ENCODE results near the gene AP5S1. TPM values are rescaled to one million over a fixed set of nuclear protein-coding genes. Genes with fewer than 3 reads are reported as not detected.

AP5S1 gene
- total and polyA plus RNA-seq, 2 of the 13 experiments (the other 11 are each of a cell fraction or from before 2014, with no cell fraction given): 7.9 to 23.2 TPM

DNA sequence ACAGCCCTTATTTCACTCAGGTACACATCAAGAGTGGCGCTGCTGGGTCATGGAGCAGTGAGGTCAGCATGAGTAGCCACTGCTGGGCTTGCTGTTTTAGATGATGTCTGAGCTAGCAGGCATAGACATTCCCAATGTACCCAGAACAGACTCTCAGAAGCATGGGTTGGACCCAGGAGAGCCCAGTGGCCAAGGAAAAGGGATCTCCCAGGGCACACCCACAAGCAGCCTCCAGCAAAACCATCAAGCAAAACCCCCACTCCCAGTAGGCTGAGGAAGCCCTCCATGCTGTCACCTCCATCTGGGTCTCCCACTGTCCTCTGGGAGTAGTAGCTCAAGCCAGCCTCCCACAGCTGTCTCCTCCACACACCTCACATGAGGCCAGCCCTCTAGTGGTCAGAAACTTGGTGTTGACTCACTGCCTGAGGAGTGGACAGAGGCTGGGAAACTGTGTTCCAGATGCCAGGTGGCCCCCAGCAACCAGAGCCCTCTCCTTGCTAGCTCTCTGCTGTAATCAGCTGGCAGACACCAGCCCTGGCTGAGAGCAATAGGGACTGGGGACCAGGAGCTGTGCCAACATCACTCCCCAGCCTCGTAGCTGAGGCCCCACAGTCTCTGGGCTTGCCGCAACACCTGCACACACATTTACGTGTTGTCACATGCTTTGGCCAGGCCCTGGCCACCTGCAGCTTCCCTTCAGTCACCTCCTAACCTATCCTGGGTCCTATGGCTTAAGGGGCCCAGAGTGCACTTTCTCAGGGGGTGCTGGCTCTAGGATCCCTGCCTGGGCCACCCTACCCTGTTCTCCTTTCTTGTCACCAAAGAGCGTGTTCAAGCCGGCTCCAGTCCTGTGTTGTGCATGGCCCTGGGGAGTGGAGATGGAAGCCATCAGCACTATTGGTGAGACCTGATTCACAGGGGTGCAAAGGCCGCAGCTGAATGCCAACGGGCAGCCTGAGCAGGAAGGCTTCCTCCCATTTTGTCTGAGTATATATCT is 1.9 kb upstream of the AP5S1 start (continued):
- TF ChIP-seq, protein P1, sequence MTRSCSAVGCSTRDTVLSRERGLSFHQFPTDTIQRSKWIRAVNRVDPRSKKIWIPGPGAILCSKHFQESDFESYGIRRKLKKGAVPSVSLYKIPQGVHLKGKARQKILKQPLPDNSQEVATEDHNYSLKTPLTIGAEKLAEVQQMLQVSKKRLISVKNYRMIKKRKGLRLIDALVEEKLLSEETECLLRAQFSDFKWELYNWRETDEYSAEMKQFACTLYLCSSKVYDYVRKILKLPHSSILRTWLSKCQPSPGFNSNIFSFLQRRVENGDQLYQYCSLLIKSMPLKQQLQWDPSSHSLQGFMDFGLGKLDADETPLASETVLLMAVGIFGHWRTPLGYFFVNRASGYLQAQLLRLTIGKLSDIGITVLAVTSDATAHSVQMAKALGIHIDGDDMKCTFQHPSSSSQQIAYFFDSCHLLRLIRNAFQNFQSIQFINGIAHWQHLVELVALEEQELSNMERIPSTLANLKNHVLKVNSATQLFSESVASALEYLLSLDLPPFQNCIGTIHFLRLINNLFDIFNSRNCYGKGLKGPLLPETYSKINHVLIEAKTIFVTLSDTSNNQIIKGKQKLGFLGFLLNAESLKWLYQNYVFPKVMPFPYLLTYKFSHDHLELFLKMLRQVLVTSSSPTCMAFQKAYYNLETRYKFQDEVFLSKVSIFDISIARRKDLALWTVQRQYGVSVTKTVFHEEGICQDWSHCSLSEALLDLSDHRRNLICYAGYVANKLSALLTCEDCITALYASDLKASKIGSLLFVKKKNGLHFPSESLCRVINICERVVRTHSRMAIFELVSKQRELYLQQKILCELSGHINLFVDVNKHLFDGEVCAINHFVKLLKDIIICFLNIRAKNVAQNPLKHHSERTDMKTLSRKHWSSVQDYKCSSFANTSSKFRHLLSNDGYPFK (CRISPR knock-in tag; IDR thresholded peaks at IDR 0.05; ENCODE audit: borderline replicate concordance): peak; percentile 80
- peak; percentile 95 for TF ChIP-seq ZNF124 (CRISPR knock-in tag; IDR thresholded peaks at IDR 0.05)
- TF ChIP-seq ZBTB7A (CRISPR knock-in tag; IDR thresholded peaks at IDR 0.05): peak; percentile 89; the same call in 1 of the 2 replicates
- peak; percentile 92 for TF ChIP-seq HDAC2 (CRISPR knock-in tag; IDR thresholded peaks at IDR 0.05)
- TF ChIP-seq XBP1 (CRISPR knock-in tag; IDR thresholded peaks at IDR 0.05): no peak
- TF ChIP-seq, protein P2, sequence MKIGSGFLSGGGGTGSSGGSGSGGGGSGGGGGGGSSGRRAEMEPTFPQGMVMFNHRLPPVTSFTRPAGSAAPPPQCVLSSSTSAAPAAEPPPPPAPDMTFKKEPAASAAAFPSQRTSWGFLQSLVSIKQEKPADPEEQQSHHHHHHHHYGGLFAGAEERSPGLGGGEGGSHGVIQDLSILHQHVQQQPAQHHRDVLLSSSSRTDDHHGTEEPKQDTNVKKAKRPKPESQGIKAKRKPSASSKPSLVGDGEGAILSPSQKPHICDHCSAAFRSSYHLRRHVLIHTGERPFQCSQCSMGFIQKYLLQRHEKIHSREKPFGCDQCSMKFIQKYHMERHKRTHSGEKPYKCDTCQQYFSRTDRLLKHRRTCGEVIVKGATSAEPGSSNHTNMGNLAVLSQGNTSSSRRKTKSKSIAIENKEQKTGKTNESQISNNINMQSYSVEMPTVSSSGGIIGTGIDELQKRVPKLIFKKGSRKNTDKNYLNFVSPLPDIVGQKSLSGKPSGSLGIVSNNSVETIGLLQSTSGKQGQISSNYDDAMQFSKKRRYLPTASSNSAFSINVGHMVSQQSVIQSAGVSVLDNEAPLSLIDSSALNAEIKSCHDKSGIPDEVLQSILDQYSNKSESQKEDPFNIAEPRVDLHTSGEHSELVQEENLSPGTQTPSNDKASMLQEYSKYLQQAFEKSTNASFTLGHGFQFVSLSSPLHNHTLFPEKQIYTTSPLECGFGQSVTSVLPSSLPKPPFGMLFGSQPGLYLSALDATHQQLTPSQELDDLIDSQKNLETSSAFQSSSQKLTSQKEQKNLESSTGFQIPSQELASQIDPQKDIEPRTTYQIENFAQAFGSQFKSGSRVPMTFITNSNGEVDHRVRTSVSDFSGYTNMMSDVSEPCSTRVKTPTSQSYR (CRISPR knock-in tag; IDR thresholded peaks at IDR 0.05; ENCODE audit: borderline replicate concordance): peak; percentile 8; the same call in 1 of the 2 replicates
- TF ChIP-seq RNF2 (conservative IDR thresholded peaks at IDR 0.05; ENCODE audit: low read depth): 0 out of 2 replicates have a peak, but pooled peaks have one; percentile 44
- no peak for TF ChIP-seq RORA (CRISPR knock-in tag; IDR thresholded peaks at IDR 0.05)
- TF ChIP-seq, protein P3, sequence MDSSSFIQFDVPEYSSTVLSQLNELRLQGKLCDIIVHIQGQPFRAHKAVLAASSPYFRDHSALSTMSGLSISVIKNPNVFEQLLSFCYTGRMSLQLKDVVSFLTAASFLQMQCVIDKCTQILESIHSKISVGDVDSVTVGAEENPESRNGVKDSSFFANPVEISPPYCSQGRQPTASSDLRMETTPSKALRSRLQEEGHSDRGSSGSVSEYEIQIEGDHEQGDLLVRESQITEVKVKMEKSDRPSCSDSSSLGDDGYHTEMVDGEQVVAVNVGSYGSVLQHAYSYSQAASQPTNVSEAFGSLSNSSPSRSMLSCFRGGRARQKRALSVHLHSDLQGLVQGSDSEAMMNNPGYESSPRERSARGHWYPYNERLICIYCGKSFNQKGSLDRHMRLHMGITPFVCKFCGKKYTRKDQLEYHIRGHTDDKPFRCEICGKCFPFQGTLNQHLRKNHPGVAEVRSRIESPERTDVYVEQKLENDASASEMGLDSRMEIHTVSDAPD (CRISPR knock-in tag; IDR thresholded peaks at IDR 0.05): 0 out of 2 replicates have a peak, but pooled peaks have one; percentile 64
- TF ChIP-seq, protein P4, sequence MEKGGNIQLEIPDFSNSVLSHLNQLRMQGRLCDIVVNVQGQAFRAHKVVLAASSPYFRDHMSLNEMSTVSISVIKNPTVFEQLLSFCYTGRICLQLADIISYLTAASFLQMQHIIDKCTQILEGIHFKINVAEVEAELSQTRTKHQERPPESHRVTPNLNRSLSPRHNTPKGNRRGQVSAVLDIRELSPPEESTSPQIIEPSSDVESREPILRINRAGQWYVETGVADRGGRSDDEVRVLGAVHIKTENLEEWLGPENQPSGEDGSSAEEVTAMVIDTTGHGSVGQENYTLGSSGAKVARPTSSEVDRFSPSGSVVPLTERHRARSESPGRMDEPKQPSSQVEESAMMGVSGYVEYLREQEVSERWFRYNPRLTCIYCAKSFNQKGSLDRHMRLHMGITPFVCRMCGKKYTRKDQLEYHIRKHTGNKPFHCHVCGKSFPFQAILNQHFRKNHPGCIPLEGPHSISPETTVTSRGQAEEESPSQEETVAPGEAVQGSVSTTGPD (CRISPR knock-in tag; IDR thresholded peaks at IDR 0.05): no peak
- TF ChIP-seq ZFP82 (CRISPR knock-in tag; IDR thresholded peaks at IDR 0.05; ENCODE audit: borderline replicate concordance): no peak
- TF ChIP-seq ZNF121 (CRISPR knock-in tag; IDR thresholded peaks at IDR 0.05): peak; percentile 40; the same call in 1 of the 2 replicates
- TF ChIP-seq, protein P5, sequence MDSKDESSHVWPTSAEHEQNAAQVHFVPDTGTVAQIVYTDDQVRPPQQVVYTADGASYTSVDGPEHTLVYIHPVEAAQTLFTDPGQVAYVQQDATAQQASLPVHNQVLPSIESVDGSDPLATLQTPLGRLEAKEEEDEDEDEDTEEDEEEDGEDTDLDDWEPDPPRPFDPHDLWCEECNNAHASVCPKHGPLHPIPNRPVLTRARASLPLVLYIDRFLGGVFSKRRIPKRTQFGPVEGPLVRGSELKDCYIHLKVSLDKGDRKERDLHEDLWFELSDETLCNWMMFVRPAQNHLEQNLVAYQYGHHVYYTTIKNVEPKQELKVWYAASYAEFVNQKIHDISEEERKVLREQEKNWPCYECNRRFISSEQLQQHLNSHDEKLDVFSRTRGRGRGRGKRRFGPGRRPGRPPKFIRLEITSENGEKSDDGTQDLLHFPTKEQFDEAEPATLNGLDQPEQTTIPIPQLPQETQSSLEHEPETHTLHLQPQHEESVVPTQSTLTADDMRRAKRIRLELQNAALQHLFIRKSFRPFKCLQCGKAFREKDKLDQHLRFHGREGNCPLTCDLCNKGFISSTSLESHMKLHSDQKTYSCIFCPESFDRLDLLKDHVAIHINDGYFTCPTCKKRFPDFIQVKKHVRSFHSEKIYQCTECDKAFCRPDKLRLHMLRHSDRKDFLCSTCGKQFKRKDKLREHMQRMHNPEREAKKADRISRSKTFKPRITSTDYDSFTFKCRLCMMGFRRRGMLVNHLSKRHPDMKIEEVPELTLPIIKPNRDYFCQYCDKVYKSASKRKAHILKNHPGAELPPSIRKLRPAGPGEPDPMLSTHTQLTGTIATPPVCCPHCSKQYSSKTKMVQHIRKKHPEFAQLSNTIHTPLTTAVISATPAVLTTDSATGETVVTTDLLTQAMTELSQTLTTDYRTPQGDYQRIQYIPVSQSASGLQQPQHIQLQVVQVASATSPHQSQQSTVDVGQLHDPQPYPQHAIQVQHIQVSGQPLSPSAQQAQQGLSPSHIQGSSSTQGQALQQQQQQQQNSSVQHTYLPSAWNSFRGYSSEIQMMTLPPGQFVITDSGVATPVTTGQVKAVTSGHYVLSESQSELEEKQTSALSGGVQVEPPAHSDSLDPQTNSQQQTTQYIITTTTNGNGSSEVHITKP (CRISPR knock-in tag; IDR thresholded peaks at IDR 0.05; ENCODE audit: low read depth): peak; percentile 83
- TF ChIP-seq ZNF546 (CRISPR knock-in tag; conservative IDR thresholded peaks at IDR 0.05): no peak
- TF ChIP-seq KLF6 (CRISPR knock-in tag; IDR thresholded peaks at IDR 0.05): 0 out of 2 replicates have a peak, but pooled peaks have one; percentile 57

Measured in HepG2 (cell line).